Measurements from ENCODE around the gene SPAG17. TPM values are rescaled to one million over a fixed set of nuclear protein-coding genes. Genes with fewer than 3 reads are reported as not detected.

The SPAG17 gene
- total and polyA plus RNA-seq, 2 of the 13 experiments (the other 11 are each of a cell fraction or from before 2014, with no cell fraction given) = not detected

GRCh38 chr1:117928881-117929342 lies 256.1 kb downstream of the SPAG17 start (continued):
- peak; percentile 13; the same call in 1 of the 2 replicates for TF ChIP-seq ETV5 (CRISPR knock-in tag; IDR thresholded peaks at IDR 0.05; ENCODE audit: borderline replicate concordance)
- TF ChIP-seq MLX (CRISPR knock-in tag; IDR thresholded peaks at IDR 0.05) = no peak
- no peak for TF ChIP-seq NCOR1 (IDR thresholded peaks at IDR 0.05; ENCODE audit: borderline replicate concordance, low read length)
- no peak for TF ChIP-seq ZNF574 (CRISPR knock-in tag; IDR thresholded peaks at IDR 0.05)
- TF ChIP-seq ZNF367 (CRISPR knock-in tag; IDR thresholded peaks at IDR 0.05; ENCODE audit: borderline replicate concordance) = no peak
- TF ChIP-seq IRF9 (CRISPR knock-in tag; IDR thresholded peaks at IDR 0.05; ENCODE audit: borderline replicate concordance) = no peak; the same call in 1 of the 2 replicates
- TF ChIP-seq IRF1 (CRISPR knock-in tag; IDR thresholded peaks at IDR 0.05; ENCODE audit: low read depth) = no peak
- no peak for TF ChIP-seq ZNF335 (CRISPR knock-in tag; IDR thresholded peaks at IDR 0.05)
- no peak for TF ChIP-seq RERE (CRISPR knock-in tag; IDR thresholded peaks at IDR 0.05; ENCODE audit: low read depth)
- no peak for TF ChIP-seq NFYB (CRISPR knock-in tag; IDR thresholded peaks at IDR 0.05)
- no peak for TF ChIP-seq BATF2 (CRISPR knock-in tag; IDR thresholded peaks at IDR 0.05)
- no peak for TF ChIP-seq ZFP37 (CRISPR knock-in tag; IDR thresholded peaks at IDR 0.05; ENCODE audit: borderline replicate concordance)
